Skin of body (tissue), 2 donors: ENCODE results near the gene TCF19. TPM values are rescaled to one million over a fixed set of nuclear protein-coding genes. Genes with fewer than 3 reads are reported as not detected.
"Not testable (repeated sequence)": the region's sequence is repeated elsewhere in the genome, so short reads cannot be mapped to it uniquely, and the experiment has no call there.

ENCODE experiments used
- DNase-seq: peaks from one replicate; lab custom pipeline; 2025; lab: John Stamatoyannopoulos, UW
- total RNA-seq: library from RNA; depleted of rRNA; stranded (reverse); fragments of >200 nt; gene quantifications from one replicate; pipeline ENCODE4 v1.2.3, GENCODE V29; 2014

TCF19 gene
- total RNA-seq, 1 donor from 2014 or later: 10.0 TPM

GRCh38 chr6:31158863-31159855 is 770 bp downstream of the TCF19 start:
- DNase-seq: no peak

- no peak for DNase-seq
Measured at GRCh38 chr6:31161216-31162126, 3.1 kb downstream of the TCF19 start.

DNA sequence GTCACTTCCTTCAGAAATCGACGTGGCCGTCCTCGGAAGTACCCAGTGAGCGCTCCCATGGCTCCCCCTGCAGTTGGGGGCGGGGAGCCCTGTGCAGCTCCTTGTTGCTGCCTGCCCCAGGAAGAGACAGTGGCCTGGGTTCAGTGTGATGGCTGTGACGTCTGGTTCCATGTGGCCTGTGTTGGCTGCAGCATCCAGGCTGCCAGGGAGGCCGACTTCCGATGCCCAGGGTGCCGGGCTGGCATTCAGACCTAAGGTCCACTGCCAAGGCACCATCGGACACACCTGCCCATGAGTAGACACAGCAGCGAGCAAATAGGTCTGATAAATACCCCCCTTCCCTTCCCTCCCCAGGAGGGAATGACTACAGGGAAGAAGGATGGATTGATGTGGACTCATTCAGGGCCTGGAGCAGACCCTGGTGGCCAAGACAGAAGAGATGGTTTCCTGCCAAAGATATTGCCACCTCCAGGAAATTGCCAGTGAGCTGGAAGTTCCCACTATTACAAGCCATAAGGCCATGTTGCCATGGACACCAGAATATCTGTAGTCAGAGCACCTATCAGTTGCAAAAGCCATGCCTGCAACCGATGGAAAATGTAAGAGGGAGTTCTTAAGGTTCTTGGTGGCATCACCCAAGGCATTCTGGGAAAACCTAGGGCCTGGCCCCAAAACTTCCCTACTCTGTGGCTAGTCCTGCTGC is 4.2 kb downstream of the TCF19 start:
- no peak for DNase-seq

- no peak for DNase-seq
Measured at GRCh38 chr6:31163922-31164321, 5.5 kb downstream of the TCF19 start.

- DNase-seq: not testable (repeated sequence)
Measured at GRCh38 chr6:31164475-31165063, 6.2 kb downstream of the TCF19 start.

DNA sequence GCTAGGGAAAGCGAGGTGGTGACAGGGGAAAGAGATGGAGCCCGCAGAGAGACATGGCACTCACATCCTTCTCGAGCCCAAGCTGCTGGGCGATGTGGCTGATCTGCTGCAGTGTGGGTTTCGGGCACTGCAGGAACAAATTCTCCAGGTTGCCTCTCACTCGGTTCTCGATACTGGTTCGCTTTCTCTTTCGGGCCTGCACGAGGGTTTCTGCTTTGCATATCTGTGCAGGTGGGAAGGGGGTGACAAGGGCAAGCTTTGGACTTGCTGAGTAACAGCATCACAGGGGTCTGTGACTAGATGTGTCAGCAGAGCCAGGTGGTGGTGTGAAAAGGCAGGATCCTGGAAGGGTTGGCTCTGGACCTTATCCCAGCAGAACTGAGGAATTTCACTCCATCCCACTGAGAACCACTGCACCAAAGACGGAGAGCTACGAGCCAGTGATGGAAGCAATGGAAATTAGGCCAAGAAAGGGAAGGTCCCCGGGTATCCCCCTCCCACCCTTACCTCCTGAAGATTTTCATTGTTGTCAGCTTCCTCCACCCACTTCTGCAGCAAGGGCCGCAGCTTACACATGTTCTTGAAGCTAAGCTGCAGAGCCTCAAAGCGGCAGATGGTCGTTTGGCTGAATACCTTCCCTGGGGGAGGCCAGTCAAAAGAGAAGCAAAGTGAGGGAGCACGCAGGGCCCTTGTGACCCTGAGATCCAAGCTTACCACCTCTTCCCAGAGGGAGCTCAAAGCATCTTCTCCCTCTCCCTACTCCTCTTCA is 6.9 kb downstream of the TCF19 start:
- not testable (repeated sequence) for DNase-seq

DNA sequence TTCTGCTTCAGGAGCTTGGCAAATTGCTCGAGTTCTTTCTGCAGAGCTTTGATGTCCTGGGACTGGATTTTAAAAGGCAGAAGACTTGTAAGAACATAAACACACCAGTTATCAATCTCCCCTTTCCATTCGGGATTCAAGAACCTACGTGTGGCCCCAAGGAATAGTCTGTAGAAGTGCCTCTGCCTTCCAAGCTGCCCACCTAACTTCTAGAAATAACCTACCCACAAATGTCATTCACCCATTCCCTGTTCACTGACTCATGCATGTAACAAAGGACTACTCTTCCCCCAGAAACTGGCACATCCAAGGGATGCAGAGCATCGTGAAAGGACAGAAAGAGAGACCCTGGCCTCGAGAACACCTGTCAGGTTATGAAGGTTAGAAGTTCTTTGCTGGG is 7.6 kb downstream of the TCF19 start:
- no peak for DNase-seq

DNA sequence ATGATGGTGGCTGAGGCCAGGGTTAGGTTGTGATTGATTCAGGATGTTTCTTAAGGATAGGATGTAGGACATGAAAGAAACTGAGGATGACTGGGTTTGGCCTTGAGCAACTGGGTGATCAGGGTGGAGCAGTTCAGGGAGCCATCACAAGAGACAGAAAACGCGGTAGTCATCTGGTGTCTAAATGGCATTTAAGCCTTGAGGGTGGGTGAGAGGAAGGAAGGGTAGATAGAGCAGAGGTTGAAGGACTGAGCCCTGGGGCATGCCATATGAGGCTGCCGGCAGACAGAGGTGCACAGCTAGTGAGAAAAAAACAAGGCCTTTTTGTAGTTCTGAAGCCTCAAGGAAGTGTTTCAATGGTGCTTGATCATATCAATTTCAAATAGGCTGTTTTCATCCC is 10.2 kb downstream of the TCF19 start:
- DNase-seq: no peak

DNA sequence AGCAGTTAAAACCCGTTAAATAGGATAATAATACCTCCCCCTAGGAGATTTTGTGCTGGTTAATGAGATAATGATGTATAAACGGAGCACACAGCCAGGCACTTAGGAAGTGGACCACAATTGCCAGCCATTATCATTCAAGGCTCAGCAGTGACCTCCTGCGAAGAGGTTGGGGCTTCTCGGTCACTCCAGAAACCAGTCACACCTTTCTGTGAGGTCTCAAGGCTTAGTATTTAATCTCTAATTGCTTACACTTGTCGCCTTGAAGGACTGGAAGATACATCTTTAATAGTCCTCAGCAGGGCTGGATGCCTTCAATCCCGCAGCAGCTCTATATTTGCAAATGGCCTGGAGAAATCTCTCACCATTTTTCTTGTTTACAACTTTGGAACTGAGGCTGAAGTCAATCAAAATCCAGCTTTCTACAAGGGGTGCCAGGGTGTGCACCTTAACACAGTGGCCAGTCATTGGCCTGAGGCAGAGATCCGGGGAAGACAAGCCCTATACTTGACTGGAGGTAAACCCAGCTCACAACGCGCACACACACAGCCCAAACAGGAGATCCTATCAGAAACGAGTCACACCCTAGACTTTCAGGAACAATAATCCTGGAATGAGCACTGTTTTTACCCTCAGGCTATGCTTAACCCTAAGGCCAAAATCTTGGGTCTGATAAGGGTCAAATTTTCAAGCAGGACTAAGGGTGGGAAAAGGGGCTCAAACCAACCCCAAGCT is 10.9 kb downstream of the TCF19 start:
- no peak for DNase-seq

DNA sequence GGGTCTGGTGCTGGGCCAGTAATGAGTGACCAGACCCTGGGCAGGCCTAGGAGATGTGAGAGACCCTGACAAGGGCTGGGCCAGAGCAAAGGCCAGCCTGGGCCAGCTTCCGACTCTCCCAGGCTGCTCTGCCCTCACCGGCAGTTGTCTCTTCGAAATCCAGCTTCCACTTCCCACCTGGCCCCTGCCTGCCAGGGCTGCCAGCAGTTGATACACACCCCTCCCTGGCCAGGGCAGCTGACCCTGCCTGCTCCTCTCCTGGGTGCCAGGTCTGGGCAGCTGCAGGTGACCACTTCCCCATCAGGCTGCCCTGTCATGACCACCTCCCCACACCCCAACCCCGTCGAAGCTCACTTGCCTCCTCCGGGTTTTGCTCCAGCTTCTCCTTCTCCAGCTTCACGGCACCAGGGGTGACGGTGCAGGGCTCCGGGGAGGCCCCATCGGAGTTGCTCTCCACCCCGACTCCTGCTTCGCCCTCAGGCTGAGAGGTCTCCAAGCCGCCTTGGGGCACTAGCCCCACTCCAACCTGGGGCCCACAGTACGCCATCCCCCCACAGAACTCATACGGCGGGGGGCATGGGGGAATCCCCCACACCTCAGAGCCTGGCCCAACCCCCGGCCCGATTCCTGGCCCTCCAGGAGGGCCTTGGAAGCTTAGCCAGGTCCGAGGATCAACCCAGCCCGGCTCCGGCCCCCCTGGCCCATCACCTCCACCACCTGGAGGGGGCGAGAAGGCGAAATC is 11.6 kb downstream of the TCF19 start:
- DNase-seq: not testable (repeated sequence)

DNA sequence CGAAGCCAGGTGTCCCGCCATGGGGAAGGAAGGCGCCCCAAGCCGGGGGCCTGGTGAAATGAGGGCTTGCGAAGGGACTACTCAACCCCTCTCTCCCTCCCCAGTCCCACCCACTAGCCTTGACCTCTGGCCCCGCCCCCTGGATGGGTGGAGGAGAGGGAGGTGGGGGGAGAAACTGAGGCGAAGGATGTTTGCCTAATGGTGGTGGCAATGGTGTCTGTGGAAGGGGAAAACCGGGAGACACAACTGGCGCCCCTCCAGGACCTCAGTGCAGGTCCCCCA is 12.2 kb downstream of the TCF19 start, which contains the start of gene POU5F1:
POU5F1 (minus strand) TSS at position 83 of the 282 bp plus-strand sequence; CDS start at position 21, 62 bp downstream.
- DNase-seq: no peak

DNA sequence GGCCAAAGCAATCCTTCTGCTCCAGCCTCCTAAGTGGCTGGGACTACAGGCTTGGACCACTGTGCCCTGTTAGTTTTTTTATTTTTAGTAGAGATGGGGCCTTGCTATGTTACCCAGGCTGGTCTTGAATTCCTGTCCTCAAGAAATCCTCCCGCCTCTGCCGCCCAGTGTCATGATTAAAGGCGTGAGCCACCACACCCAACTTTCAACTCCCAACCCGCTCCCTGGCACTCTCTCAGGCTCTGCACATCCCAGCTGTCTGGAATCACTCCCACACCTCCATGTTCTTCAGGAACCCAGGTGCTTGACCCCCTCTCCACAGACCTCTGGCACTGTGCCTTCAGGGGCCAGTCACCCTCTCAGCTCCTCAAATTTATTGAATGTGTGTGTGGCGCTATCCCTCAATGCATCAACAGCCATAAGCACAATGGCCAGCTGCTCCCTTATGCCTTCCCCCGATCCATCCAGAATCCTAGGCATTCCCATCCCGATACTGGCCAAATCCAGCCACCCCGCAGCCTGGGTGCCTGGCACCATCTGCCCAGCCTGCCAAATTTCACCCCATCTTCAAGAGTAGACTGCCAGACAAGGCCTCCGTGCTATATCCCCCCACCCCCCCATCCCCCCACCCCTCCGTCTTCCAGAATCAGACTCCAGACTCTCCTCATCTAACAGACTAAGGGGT is 12.7 kb downstream of the TCF19 start:
- DNase-seq: no peak

GRCh38 chr6:31171931-31172905 is 13.8 kb downstream of the TCF19 start:
- no peak for DNase-seq

GRCh38 chr6:31172973-31173384 is 14.6 kb downstream of the TCF19 start:
- no peak for DNase-seq

- no peak for DNase-seq
Measured at GRCh38 chr6:31173406-31173805, 15.0 kb downstream of the TCF19 start.

DNA sequence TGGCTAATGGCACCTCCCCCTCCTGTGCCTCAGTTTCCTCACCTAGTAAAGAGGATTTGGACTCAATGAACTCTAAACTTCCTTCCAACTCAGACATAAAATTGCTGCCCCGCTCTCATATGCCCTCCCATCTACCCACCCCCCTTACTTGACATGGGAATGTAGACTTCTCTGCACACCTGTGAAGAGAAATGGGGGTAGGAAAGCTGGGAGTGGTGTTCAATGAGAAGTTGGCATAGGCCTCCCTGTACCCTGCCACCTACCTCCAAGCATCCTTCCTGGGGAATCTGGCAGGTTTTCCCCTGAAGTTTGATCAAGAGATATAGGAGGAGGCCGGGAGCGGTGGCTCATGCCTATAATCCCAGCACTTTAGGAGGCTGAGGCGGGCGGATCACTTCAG is 16.0 kb downstream of the TCF19 start:
- no peak for DNase-seq

- no peak for DNase-seq
Measured at GRCh38 chr6:31175971-31176370, 17.6 kb downstream of the TCF19 start.
